Tibial nerve (tissue), 4 donors: ENCODE results near the gene KSR1. TPM values are rescaled to one million over a fixed set of nuclear protein-coding genes. Genes with fewer than 3 reads are reported as not detected.

ENCODE experiments used
- DNase-seq, 2 donors: peaks; one replicate each; pipeline ENCODE4 v3.0.0-alpha.2; 2019; ENCODE audit warnings: low spot score in 2 of 2
- H3K27ac ChIP-seq, 4 donors: fragments of 200-600 bp; sonication (generic) in 3 of 4; one replicate each; pipeline ENCODE4 v1.5.1; 2017 to 2019; ENCODE audit warnings: mild to moderate bottlenecking in 1 of 4
- H3K27me3 ChIP-seq, 2 donors: fragments of 200-600 bp; sonication (generic) in 1 of 2; one replicate each; pipeline versions ENCODE4 v1.5.1 to v1.6.0; 2017 to 2019
- H3K36me3 ChIP-seq, 3 donors: fragments of 200-600 bp; sonication (generic); one replicate each; pipeline ENCODE4 v1.5.1; 2018 to 2019
- H3K4me1 ChIP-seq, 4 donors: fragments of 200-600 bp; sonication (generic) in 3 of 4; one replicate each; pipeline ENCODE4 v1.5.1; 2017 to 2019
- H3K4me3 ChIP-seq, 4 donors: fragments of 200-600 bp; sonication (generic) in 3 of 4; one replicate each; pipeline ENCODE4 v1.5.1; 2017 to 2019; ENCODE audit warnings: mild to moderate bottlenecking in 1 of 4, moderate library complexity in 1 of 4
- H3K9me3 ChIP-seq, 4 donors: fragments of 200-600 bp; sonication (generic) in 3 of 4; one replicate each; pipeline ENCODE4 v1.5.1; 2017 to 2019
- EP300 ChIP-seq, 2 donors: sonication (generic); formaldehyde crosslinking; IDR thresholded peaks; one replicate each; pipeline ENCODE4 v1.6.1; 2017; ENCODE audit warnings: antibody characterized with exemption in 2 of 2, mild to moderate bottlenecking in 1 of 2
- POLR2A ChIP-seq, 2 donors: fragments of 450-650 bp; IDR thresholded peaks; one replicate each; pipeline ENCODE4 v1.6.1; 2017; ENCODE audit warnings: antibody characterized with exemption in 2 of 2, mild to moderate bottlenecking in 2 of 2, moderate library complexity in 2 of 2
- WGBS, 2 donors: methylation state at CpG; one replicate each; pipeline ENCODE4 v1.1.5; 2018; 5-methylcytosine and 5-hydroxymethylcytosine counted together
- total RNA-seq, 4 donors: library from RNA; depleted of rRNA; stranded (reverse); fragments of >200 nt; gene quantifications; one replicate each; pipeline ENCODE4 v1.1.0, GENCODE V29; 2016
- TF ChIP-seq, protein P1 (sequence below), 5 experiments: fragments of 200-600 bp in 3 of 5; fragments of 450-650 bp in 2 of 5; sonication (generic) in 3 of 5; IDR thresholded peaks; one replicate each; pipeline ENCODE4 v1.5.1; 2016 to 2019; ENCODE audit warnings: antibody characterized with exemption in 5 of 5, mild to moderate bottlenecking in 3 of 5, moderate library complexity in 2 of 5

The KSR1 gene
- total RNA-seq, 4 donors from 2014 or later: 45.1 to 110 (median 54.2) TPM

DNA sequence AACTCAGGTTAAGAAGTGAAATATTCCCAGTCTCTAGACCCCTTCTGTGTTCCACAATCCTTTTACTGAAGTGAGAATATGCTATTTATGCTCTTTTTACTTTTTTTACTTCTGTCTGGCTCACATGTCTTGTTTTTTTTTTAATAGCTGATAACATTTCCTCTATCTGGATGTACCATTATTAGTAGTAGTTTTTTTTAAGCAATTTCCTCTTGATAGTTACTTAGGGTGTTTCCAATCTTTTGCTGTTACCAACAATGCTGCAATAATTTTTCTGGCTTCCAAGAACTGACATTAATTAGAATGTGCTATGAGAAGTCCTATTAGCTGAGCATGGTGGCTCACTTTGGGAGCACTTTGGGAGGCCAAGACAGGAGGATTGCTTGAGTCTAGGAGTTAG lies 32.0 kb downstream of the KSR1 start:
- Histone ChIP-seq H3K9me3 (no peaks in the 10 kb centered on the region), H3K27ac (peak overlapping the region in 2 of 4 donors; percentile 54 to 79), H3K36me3 (no peaks in the 10 kb centered on the region), H3K27me3 (no peaks in the 10 kb centered on the region), H3K4me1 (peaks cover 0 to 86% (median 39%) of the 10 kb centered on the region in 4 donors), H3K4me3 (no peak overlapping the region)
- DNase-seq: no peak
- TF ChIP-seq EP300 (IDR thresholded peaks at IDR 0.05): peak; percentile 23 to 27
- TF ChIP-seq, protein P1, sequence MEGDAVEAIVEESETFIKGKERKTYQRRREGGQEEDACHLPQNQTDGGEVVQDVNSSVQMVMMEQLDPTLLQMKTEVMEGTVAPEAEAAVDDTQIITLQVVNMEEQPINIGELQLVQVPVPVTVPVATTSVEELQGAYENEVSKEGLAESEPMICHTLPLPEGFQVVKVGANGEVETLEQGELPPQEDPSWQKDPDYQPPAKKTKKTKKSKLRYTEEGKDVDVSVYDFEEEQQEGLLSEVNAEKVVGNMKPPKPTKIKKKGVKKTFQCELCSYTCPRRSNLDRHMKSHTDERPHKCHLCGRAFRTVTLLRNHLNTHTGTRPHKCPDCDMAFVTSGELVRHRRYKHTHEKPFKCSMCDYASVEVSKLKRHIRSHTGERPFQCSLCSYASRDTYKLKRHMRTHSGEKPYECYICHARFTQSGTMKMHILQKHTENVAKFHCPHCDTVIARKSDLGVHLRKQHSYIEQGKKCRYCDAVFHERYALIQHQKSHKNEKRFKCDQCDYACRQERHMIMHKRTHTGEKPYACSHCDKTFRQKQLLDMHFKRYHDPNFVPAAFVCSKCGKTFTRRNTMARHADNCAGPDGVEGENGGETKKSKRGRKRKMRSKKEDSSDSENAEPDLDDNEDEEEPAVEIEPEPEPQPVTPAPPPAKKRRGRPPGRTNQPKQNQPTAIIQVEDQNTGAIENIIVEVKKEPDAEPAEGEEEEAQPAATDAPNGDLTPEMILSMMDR (IDR thresholded peaks at IDR 0.05): no peak

- H3K4me1 ChIP-seq: peaks cover 0 to 95% (median 44%) of the 10 kb centered on the region in 4 donors
- 29 to 30% methylated on average over 7 of the region's 7 CpGs for WGBS, 2 donors
- no peaks in the 10 kb centered on the region for H3K9me3 ChIP-seq
- H3K27me3 ChIP-seq: no peaks in the 10 kb centered on the region
- TF ChIP-seq, protein P1 (IDR thresholded peaks at IDR 0.05): no peak
- TF ChIP-seq POLR2A (IDR thresholded peaks at IDR 0.05) (no peak), EP300 (IDR thresholded peaks at IDR 0.05) (peak; percentile 31 to 85)
- peak; percentile 78 for DNase-seq
- H3K36me3 ChIP-seq: no peaks in the 10 kb centered on the region
- H3K27ac ChIP-seq: peak overlapping the region in 3 of 4 donors; percentile 44 to 79 (median 75)
- no peak overlapping the region for H3K4me3 ChIP-seq
Observed at GRCh38 chr17:27489045-27489715, 32.9 kb downstream of the KSR1 start.

DNA sequence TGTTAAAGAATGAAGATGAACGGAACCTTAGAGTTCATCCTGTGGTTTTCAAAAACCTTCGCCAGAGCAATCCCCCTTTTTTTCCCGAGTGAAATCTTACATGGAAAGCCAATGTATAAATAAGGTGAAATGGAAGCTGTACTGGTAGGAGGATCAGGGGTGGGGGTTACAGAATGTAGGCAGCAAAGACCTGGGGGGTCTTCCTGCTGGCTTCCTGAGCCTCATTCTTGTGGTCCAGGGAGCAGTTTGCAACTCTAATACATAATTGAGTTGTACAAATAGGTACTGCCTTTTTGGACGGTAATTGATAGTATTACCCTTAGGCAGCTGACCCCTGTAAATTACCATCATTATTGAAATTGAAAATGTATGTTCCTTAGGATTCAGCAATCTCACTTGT lies 34.1 kb downstream of the KSR1 start:
- no peaks in the 10 kb centered on the region for H3K9me3 ChIP-seq
- 77 to 80% methylated on average over 4 of the region's 4 CpGs for WGBS, 2 donors
- peaks cover 0 to 97% (median 48%) of the 10 kb centered on the region in 4 donors for H3K4me1 ChIP-seq
- no peak for DNase-seq
- no peaks in the 10 kb centered on the region for H3K27me3 ChIP-seq
- TF ChIP-seq, protein P1 (IDR thresholded peaks at IDR 0.05): no peak
- H3K36me3 ChIP-seq: no peaks in the 10 kb centered on the region
- H3K27ac ChIP-seq: peak overlapping the region in 1 of 4 donors; percentile 22
- no peak overlapping the region for H3K4me3 ChIP-seq

DNA sequence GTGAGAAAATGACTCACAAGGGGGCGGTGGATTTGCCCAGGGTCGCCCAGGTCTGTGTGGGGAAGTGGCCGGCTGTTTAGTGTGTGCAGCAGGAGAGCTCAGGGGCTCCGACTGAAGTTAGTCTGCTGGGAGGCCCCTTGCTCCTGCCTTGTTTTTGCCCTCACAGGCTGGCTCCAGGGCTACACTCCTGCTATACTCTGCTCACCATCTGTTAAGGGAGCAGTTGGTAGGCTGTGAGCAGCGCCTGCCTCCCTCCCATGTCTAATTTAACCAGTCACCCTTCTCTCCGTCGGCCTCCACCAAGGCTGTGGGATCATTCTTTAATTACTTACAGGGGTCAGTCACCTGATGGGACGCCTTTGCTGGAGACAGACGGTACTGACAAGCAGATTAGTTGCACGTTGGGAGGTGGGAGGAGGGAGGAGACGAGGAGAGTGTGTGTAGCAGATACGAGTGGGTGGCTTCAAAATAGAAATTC lies 35.5 kb downstream of the KSR1 start:
- no peak for TF ChIP-seq POLR2A (IDR thresholded peaks at IDR 0.05)
- TF ChIP-seq EP300 (IDR thresholded peaks at IDR 0.05): no peak
- TF ChIP-seq, protein P1 (IDR thresholded peaks at IDR 0.05): no peak
- WGBS, 2 donors: 65% methylated on average over 12 of the region's 12 CpGs
- H3K36me3 ChIP-seq: no peaks in the 10 kb centered on the region
- no peak for DNase-seq
- H3K4me3 ChIP-seq: no peak overlapping the region
- no peaks in the 10 kb centered on the region for H3K27me3 ChIP-seq
- peaks cover 0 to 97% (median 42%) of the 10 kb centered on the region in 4 donors for H3K4me1 ChIP-seq
- H3K9me3 ChIP-seq: no peaks in the 10 kb centered on the region
- H3K27ac ChIP-seq: peak overlapping the region in 2 of 4 donors; percentile 25 to 91

DNA sequence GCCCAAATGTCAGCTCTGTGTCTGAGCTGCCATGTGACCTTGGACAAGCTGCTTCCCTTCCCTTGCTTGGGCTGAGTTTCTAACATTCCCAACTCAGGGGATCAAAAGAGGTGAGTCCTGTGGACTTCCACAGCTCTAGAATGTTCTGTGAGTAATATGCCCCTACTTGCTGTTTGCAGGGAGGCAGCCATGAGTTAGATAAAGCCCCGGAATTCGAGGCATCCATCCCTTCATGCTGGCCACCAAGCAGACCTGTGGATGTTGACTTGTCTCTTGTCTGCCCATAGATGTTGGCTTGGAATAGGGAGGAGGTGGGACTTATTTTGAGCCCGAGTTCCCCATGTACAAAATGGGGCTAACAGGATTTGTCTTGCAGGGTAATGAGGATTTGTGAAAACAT lies 36.2 kb downstream of the KSR1 start:
- TF ChIP-seq, protein P1 (IDR thresholded peaks at IDR 0.05): no peak
- TF ChIP-seq EP300 (IDR thresholded peaks at IDR 0.05) (no peak), POLR2A (IDR thresholded peaks at IDR 0.05) (no peak)
- H3K4me1 ChIP-seq: peaks cover 0 to 98% (median 41%) of the 10 kb centered on the region in 4 donors
- DNase-seq: no peak
- no peaks in the 10 kb centered on the region for H3K36me3 ChIP-seq
- H3K27ac ChIP-seq: peak overlapping the region in 2 of 4 donors; percentile 25 to 91
- no peak overlapping the region for H3K4me3 ChIP-seq
- no peaks in the 10 kb centered on the region for H3K27me3 ChIP-seq
- 93 to 97% methylated on average over 3 of the region's 3 CpGs for WGBS, 2 donors
- no peaks in the 10 kb centered on the region for H3K9me3 ChIP-seq
